DMS79 treated with DMSO at 0.1 percent for 48 hours (cell line): Measurements from ENCODE around the gene NPLOC4.

ENCODE experiments used
- DNase-seq: peaks from one replicate; lab custom pipeline; 2025; lab: John Stamatoyannopoulos, UW

The NPLOC4 gene

GRCh38 chr17:81662002-81662401, 25.1 kb upstream of the NPLOC4 start:
- DNase-seq, result no peak

GRCh38 chr17:81660441-81660840, 23.5 kb upstream of the NPLOC4 start:
- no peak for DNase-seq

- no peak for DNase-seq
Measured at GRCh38 chr17:81659038-81659437, 22.1 kb upstream of the NPLOC4 start.

GRCh38 chr17:81656835-81657234, 19.9 kb upstream of the NPLOC4 start:
- DNase-seq, result no peak

- no peak for DNase-seq
Measured at GRCh38 chr17:81656118-81656743, 19.3 kb upstream of the NPLOC4 start, which contains the start of gene PDE6G. TSS of gene PDE6G (minus strand) at chr17:81656542. CDS start at chr17:81653305, 3,237 bp downstream.

- DNase-seq, result no peak
Measured at GRCh38 chr17:81655378-81656117, 18.6 kb upstream of the NPLOC4 start.

GRCh38 chr17:81652906-81653771, 16.2 kb upstream of the NPLOC4 start:
- no peak for DNase-seq

GRCh38 chr17:81651692-81652091, 14.8 kb upstream of the NPLOC4 start:
- DNase-seq, result no peak

- no peak for DNase-seq
Measured at GRCh38 chr17:81650951-81651350, 14.0 kb upstream of the NPLOC4 start.

- no peak for DNase-seq
Measured at GRCh38 chr17:81648707-81649085, 11.8 kb upstream of the NPLOC4 start.

GRCh38 chr17:81648013-81648706, 11.2 kb upstream of the NPLOC4 start:
- DNase-seq, result no peak

- DNase-seq, result no peak
Measured at GRCh38 chr17:81647640-81648012, 10.7 kb upstream of the NPLOC4 start.

GRCh38 chr17:81646869-81647600, 10.1 kb upstream of the NPLOC4 start:
- DNase-seq, result no peak

GRCh38 chr17:81644976-81645952, 8.4 kb upstream of the NPLOC4 start:
- no peak for DNase-seq

- no peak for DNase-seq
Measured at GRCh38 chr17:81644496-81644895, 7.6 kb upstream of the NPLOC4 start.

- no peak for DNase-seq
Measured at GRCh38 chr17:81641825-81642489, 5.0 kb upstream of the NPLOC4 start.

- no peak for DNase-seq
Measured at GRCh38 chr17:81640011-81640410, 3.1 kb upstream of the NPLOC4 start.

GRCh38 chr17:81638683-81639082, 1.8 kb upstream of the NPLOC4 start:
- no peak for DNase-seq

- no peak for DNase-seq
Measured at GRCh38 chr17:81635973-81636504, 873 bp downstream of the NPLOC4 start.
